ENCODE results near the gene AR. TPM values are rescaled to one million over a fixed set of nuclear protein-coding genes. Genes with fewer than 3 reads are reported as not detected.
"Not testable (repeated sequence)": the region's sequence is repeated elsewhere in the genome, so short reads cannot be mapped to it uniquely, and the experiment has no call there.

Gene AR
- total RNA-seq, 4 donors from 2014 or later, result 4.3 to 10.4 (median 9.3) TPM

- no peak overlapping the region for H3K4me3 ChIP-seq (ENCODE audit: low read depth, poor library complexity, severe bottlenecking)
- 74 to 95% methylated on average over 6 of the region's 6 CpGs for WGBS, 2 donors
- TF ChIP-seq POLR2A (IDR thresholded peaks at IDR 0.05), result no peak
- TF ChIP-seq CTCF (IDR thresholded peaks at IDR 0.05), result no peak
- no peak for DNase-seq (ENCODE audit: low spot score in 2 of 2)
- intact Hi-C loops (cut with DNase I; ENCODE audit: low total_unique reads), result no loop called here
Measured at GRCh38 chrX:67651437-67652142, 107.8 kb downstream of the AR start.

- no peak for DNase-seq (ENCODE audit: low spot score in 2 of 2)
- no peak for TF ChIP-seq CTCF (IDR thresholded peaks at IDR 0.05)
- no peak for TF ChIP-seq POLR2A (IDR thresholded peaks at IDR 0.05)
Measured at GRCh38 chrX:67652543-67652942, 108.7 kb downstream of the AR start.

GRCh38 chrX:67654301-67654700 lies 110.5 kb downstream of the AR start:
- no peak for DNase-seq (ENCODE audit: low spot score in 2 of 2)
- no peak for TF ChIP-seq POLR2A (IDR thresholded peaks at IDR 0.05)
- TF ChIP-seq CTCF (IDR thresholded peaks at IDR 0.05), result no peak

More at GRCh38 chrX:67652543-67652942, 108.7 kb downstream of the AR start:
- no peak overlapping the region for H3K4me3 ChIP-seq (ENCODE audit: low read depth, poor library complexity, severe bottlenecking)
- intact Hi-C loops (cut with DNase I; ENCODE audit: low total_unique reads), result no loop called here

DNA sequence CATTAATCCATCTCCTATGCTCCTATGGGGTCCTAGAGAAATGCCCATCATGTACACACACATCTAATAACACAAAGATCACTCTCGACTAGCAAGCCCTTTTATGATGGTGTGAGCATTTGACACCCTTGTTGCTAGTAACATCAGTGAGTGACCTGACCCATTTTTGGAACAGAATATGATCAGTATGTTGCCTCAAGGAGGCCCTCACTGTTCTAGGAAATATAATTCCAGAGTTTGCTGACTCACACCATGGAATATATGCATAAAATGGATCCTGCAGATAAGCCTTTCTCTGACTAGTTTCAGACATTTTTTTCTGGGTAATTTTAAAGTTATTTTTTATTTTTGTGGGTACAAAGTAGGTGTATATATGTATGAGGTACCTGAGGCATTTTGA lies 121.8 kb downstream of the AR start:
- no peak for DNase-seq (ENCODE audit: low spot score in 2 of 2)
- TF ChIP-seq POLR2A (IDR thresholded peaks at IDR 0.05) (no peak), CTCF (IDR thresholded peaks at IDR 0.05) (no peak)
- H3K4me3 ChIP-seq (ENCODE audit: low read depth, poor library complexity, severe bottlenecking), result no peak overlapping the region
- WGBS, 2 donors, result 68 to 93% methylated on average over 1 of the region's 1 CpG
- intact Hi-C loops (cut with DNase I; ENCODE audit: low total_unique reads), result no loop called here

More at GRCh38 chrX:67654301-67654700, 110.5 kb downstream of the AR start:
- no peak overlapping the region for H3K4me3 ChIP-seq (ENCODE audit: low read depth, poor library complexity, severe bottlenecking)
- WGBS, 2 donors, result 50 to 80% methylated on average over 1 of the region's 1 CpG
- intact Hi-C loops (cut with DNase I; ENCODE audit: low total_unique reads), result no loop called here

DNA sequence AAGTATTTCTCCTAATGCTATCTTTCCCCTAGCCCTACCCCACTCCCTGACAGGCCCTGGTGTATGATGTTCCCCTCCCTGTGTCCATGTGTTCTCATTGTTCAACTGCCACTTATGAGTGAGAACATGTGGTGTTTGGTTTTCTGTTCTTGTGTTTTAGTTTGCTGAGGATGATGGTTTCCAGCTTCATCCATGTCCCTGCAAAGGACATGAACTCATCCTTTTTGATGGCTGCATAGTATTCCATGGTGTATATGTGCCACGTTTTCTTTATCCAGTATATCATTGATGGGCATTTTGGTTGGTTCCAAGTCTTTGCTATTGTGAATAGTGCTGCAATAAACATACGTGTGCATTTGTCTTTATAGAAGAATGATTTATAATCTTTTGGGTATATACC lies 126.9 kb downstream of the AR start:
- H3K4me3 ChIP-seq (ENCODE audit: low read depth, poor library complexity, severe bottlenecking); DNase-seq (ENCODE audit: low spot score in 2 of 2); intact Hi-C loops (cut with DNase I; ENCODE audit: low total_unique reads): not testable (repeated sequence)
- 65 to 91% methylated on average over 2 of the region's 2 CpGs for WGBS, 2 donors

GRCh38 chrX:67673741-67674274 lies 130.0 kb downstream of the AR start:
- WGBS, 2 donors, result 45 to 48% methylated on average over 2 of the region's 2 CpGs

More at GRCh38 chrX:67673741-67674274, 130.0 kb downstream of the AR start:
- DNase-seq (ENCODE audit: low spot score in 2 of 2), result no peak
- no peak overlapping the region for H3K4me3 ChIP-seq (ENCODE audit: low read depth, poor library complexity, severe bottlenecking)
- TF ChIP-seq POLR2A (IDR thresholded peaks at IDR 0.05), result no peak
- TF ChIP-seq CTCF (IDR thresholded peaks at IDR 0.05), result no peak
- intact Hi-C loops (cut with DNase I; ENCODE audit: low total_unique reads), result no loop called here
